Head of caudate nucleus (tissue), 42 donors: ENCODE data around the gene CCM2L.
A peak's percentile ranks its signal among the peaks of the same experiment; 100 is the strongest.
"Not testable (repeated sequence)": the region's sequence is repeated elsewhere in the genome, so short reads cannot be mapped to it uniquely, and the experiment has no call there.

Source experiments
- DNase-seq, 42 donors: peaks; one replicate each; pipeline versions ENCODE4 v3.0.0 to v3.0.0-alpha.2; 2020 to 2021; ENCODE audit warnings: mixed read lengths in 7 of 42
- intact Hi-C: fragments of 100-400 bp; cut with DNase I; formaldehyde crosslinking; loops from one replicate; pipeline ENCODE4 v1.15.0; 2022

The CCM2L gene

GRCh38 chr20:32019563-32020463 is 9.6 kb downstream of the CCM2L start:
- no peak for DNase-seq
- intact Hi-C loops: no loop called here

GRCh38 chr20:32021091-32021490 is 10.9 kb downstream of the CCM2L start:
- no peak for DNase-seq
- intact Hi-C loops: no loop called here

GRCh38 chr20:32024683-32025295 is 14.6 kb downstream of the CCM2L start:
- DNase-seq: no peak
- intact Hi-C loops: no loop called here

GRCh38 chr20:32027643-32028042 is 17.4 kb downstream of the CCM2L start:
- intact Hi-C loops: no loop called here
- no peak for DNase-seq

- no peak for DNase-seq
- intact Hi-C loops: no loop called here
These were observed 18.6 kb downstream of the CCM2L start for GRCh38 chr20:32028647-32029372.

- intact Hi-C loops: no loop called here
- DNase-seq: no peak
These were observed 19.3 kb downstream of the CCM2L start for GRCh38 chr20:32029561-32029960.

GRCh38 chr20:32031007-32031958 is 21.0 kb downstream of the CCM2L start:
- intact Hi-C loops: loop anchor here (5.0 kb wide), 1 partner anchor 209 kb away; no protein-coding TSS in a partner anchor
- DNase-seq: peak; percentile 48 to 88 (median 76)

- intact Hi-C loops: loop anchor here (5.0 kb wide), 1 partner anchor 211 kb away; no protein-coding TSS in a partner anchor
- DNase-seq: no peak
These were observed 23.1 kb downstream of the CCM2L start for GRCh38 chr20:32033316-32033715.

- DNase-seq: not testable (repeated sequence)
- intact Hi-C loops: loop anchor here (5.0 kb wide), 1 partner anchor 211 kb away; no protein-coding TSS in a partner anchor
These were observed 23.5 kb downstream of the CCM2L start for GRCh38 chr20:32033721-32034120.

- intact Hi-C loops: loop anchor here (5.0 kb wide), 1 partner anchor 213 kb away; no protein-coding TSS in a partner anchor
- DNase-seq: peak in 4 of 42 donors; percentile 11 to 42 (median 28)
These were observed 24.6 kb downstream of the CCM2L start for GRCh38 chr20:32034581-32035425.

- no peak for DNase-seq
- intact Hi-C loops: no loop called here
These were observed 25.2 kb downstream of the CCM2L start for GRCh38 chr20:32035426-32035779.

- intact Hi-C loops: no loop called here
- DNase-seq: no peak
These were observed 26.0 kb downstream of the CCM2L start for GRCh38 chr20:32036252-32036651.

- intact Hi-C loops: no loop called here
- no peak for DNase-seq
These were observed 26.7 kb downstream of the CCM2L start for GRCh38 chr20:32036716-32037485.

GRCh38 chr20:32037929-32038328 is 27.7 kb downstream of the CCM2L start:
- no peak for DNase-seq
- intact Hi-C loops: no loop called here

GRCh38 chr20:32040142-32040953 is 30.1 kb downstream of the CCM2L start:
- intact Hi-C loops: no loop called here
- peak in 26 of 42 donors; percentile 14 to 64 (median 36) for DNase-seq

- DNase-seq: no peak
- intact Hi-C loops: no loop called here
These were observed 35.8 kb downstream of the CCM2L start for GRCh38 chr20:32045999-32046398.
